Hematopoietic multipotent progenitor cell treated with erythropoietin and hydrocortisone succinate and interleukin-3 and kit ligand, for 17 days (in vitro differentiated cells): Measurements from ENCODE around the gene NCS1.
A peak's percentile ranks its signal among the peaks of the same experiment; 100 is the strongest.

Experiments used
- DNase-seq: peaks from one replicate; pipeline ENCODE4 v3.0.0-alpha.2; 2015; ENCODE audit warnings: low spot score

The NCS1 gene

DNA sequence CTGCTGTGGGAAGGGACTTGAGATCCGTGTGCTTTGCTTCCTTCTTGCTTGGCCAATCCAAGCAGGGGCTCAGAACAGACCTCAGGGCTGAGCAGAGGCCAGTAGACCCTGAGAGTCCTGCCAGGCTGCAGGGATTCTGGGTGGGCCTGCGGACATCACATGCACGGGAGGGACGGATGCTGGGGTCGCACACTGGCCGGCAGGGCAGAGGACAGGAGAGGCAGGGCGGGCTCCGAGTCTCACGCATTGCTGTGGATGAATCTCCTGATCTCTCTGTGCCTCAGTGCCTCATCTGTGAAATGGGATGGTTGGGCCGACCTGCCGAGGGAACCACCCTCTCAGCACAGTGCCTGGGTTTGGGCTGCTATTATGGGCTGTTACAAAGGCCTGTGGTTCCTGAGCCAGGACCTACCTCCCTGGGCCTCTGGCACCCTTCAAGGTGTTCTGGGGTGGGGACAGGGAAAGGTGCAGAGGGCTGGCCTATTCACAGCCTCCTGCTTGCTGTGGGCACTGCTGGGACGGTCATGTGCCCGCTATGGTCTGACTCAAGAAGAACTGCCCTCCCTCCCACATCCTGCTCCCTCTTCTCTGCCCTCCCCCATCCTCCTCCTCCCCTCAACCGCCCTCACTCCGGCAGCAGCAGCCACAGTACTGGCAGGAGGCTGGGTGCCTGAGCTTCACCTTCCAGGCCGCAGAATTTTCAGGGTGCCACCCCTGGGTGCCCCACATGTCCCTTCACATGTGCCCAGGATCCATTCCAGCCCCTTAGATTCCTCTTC lies 43.3 kb downstream of the NCS1 start:
- no peak for DNase-seq

DNA sequence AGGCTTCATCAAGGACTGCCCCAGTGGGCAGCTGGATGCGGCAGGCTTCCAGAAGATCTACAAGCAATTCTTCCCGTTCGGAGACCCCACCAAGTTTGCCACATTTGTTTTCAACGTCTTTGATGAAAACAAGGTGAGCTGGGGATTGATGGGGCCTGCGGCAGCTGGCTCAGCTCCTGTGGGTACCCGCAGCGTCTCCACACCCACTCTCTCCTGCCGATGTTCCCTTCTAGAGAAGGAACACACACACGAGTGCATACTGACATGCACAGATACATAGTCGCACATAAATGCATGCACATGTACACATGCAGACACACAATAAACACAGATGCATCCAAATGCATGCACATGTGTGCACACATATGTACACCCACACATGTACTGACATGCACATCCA lies 45.6 kb downstream of the NCS1 start:
- no peak for DNase-seq

DNA sequence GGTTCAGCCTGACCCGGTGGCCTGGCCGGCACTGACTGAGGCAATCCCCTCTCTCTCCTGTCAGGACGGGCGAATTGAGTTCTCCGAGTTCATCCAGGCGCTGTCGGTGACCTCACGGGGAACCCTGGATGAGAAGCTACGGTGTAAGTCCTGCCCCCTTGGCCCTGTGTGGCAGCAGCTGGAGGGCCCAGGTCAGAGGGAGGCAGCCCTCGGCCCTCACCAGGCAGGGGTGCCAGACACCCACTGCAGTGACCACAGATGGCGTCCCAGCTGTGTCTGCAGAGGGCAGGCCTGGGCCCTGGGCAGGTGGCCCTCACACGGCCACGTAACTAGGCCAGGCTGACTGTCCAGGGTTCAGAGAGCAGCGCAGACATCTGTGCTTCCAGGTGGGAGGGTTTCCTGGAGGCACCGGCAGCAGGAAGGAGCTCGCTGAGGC lies 47.5 kb downstream of the NCS1 start:
- no peak for DNase-seq

DNA sequence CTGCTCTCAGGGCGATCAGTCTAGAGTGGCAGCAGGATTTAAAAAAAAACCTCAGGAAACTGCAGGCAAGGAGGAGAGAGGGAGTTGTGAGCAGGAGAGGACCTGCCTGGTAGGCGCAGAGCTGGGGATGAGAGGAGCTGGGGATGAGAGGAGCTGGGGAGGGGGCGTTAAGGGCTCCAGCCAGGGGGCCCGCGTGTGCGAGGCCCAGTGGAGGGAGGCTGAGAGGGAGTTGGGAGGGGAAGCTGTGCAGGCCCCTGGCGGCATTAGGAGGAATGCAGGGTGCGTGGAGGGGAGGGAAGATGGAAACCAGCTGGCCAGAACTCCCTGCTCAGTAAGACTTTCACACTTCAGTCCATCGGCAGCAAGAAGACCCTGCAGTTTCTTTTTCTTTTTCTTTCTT lies 48.1 kb downstream of the NCS1 start:
- DNase-seq, result no peak

DNA sequence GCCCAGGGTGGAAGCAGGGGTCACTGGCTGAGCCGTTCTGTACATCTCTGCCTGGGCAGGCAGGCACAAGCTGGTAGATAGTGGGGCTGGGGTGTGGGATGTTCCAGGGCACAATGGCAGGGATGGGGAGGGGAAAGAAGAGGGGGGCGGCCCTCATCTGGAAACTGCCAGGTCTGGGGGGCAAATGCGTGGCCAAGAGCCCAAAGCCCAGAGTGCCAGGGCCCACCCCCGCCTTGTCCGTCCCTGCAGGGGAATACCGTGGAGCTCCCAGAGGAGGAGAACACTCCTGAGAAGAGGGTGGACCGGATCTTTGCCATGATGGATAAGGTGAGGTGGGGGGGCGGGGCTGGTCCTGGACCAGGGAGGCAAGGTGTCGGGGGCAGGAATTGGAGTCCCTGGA lies 50.6 kb downstream of the NCS1 start:
- DNase-seq, result no peak

DNA sequence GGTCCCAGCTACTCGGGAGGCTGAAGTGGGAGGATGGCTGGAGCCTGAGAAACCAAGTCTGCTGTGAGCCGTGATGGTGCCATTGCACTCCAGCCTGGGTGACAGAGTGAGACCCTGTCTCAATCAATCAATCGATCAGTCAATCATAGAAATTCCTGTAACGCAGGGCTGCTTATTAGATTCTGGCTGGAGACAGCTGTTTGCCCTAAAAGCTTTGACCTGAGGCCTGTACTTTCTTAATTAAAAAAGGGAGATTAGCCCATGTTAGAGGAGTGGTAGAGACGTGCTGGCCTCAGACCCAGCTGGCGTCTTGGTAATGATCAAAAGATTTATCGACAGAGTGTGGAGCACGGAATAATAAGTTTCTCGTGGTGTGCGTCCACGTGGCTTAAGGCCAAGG lies 52.9 kb downstream of the NCS1 start:
- DNase-seq, result no peak

DNA sequence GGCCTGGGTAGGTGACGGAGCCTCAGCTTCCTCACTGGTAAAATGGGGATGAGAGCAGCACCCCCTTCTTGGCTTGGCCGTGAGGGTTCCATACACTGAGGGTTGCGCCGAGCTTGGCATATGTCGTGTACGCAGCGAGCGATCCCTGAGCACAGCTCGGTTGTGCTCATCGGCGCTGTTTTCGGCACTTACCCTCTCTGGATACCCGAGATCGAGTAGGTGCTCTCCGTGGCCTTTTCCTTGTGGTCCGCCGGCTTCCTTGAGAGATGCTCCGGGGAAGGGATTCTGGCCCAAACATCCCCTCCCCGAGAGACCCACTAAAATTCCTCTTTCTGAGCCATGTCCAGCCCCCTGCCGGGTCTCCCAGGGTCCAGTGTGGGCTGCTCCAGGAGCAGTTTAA lies 53.4 kb downstream of the NCS1 start:
- DNase-seq, result no peak

DNA sequence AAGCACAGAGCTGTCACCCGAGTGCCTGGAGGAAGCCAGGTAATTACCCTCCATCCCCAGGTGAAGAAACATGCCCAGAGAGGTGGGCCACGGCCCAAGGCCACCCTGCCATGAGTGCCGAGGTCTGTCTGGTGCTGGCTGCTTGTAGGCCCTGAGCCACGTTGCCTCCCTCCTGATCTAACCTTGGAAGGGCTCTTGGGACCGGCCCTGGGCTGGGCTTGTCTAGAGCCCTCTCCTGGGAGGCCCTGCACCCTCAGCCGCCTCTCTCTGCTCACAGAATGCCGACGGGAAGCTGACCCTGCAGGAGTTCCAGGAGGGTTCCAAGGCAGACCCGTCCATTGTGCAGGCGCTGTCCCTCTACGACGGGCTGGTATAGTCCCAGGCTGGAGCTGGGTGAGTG lies 53.9 kb downstream of the NCS1 start:
- DNase-seq, result no peak

DNA sequence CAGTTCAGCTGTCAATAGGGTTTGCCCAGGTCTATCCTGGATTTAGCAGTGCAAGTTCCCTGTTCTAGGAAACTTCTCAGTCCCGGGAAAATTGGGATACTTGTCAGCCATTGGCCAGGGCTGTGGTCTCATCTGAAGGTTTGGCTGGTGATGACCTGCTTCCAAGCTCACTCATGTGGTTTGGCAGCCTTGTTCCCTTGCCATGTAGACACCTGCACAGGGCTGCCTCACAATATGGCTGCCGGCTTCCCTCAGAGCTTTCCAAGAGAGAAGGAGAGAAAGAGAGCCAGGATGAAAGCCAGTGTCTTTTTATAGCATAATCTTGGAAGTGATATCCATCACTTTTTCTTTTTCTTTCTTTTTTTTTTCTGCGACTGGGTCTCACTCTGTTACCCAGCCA lies 55.6 kb downstream of the NCS1 start:
- DNase-seq, result no peak

DNA sequence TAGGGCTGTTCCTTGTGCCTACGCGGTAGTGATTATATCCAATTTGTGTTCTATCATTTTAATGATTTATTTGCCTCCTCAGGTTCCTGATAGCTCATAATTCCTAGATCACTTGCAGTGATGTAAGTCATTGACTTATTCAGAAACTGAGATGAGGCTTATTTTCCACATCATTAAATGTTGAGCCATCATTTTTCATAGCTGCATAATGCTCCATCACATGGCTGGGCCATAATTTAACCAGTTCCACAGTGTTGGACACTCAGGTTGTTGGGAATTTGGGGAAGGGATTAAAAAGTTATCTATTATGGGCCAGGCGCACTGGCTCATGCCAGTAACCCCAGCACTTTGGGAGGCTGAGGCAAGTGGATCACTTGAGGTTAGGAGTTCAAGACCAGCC lies 57.6 kb downstream of the NCS1 start:
- DNase-seq, result no peak

DNA sequence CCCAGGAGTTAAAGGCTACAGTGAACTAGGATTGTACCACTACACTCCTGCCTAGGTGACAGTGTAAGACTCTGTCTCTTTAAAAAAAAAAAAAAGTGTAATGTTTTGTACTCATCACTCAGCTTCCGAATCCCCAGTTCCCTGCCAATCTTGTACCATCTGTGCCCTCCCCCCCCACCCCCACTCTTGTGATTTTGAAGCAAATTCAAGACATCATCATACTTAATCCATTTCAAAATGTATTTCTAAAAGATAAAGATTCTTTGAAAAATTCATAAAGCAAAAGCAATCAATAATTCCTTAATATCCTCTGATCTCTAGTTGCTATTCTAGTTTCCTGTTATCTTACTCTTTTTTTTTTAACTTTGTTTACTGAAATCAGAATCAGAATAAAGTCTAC lies 58.4 kb downstream of the NCS1 start:
- DNase-seq, result no peak

DNA sequence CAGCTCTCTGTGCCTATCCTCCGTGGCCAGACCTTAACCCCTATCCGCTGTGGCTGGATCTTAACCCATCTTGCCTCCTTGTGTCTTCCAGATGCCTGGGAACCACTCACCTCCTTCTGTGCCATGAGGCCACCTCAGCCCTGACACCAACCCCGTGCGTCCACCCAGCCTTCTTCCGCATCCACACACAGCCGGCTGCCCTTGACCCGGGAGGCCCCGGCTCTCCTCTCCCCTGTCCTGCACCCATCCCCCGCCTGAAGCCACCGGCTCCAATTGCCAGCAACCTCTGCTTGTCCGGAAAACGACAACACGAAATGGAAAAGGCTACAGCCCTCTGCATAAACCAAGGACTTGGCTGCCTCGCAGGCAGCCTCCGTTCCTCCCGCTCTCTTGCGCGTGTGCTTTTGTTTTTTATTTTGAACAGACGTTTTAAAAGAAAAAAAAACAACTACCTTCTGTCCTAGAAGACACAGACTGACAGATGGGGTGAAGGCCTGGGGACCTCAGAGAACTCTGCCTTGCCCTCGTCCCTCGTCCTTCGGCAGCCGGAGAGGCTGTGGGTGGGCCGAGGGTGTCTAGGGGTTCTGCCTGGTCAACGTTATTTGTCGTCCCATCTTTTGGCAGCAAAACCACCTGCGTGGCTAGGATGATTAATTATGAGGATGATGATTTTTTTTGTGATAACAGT lies 60.8 kb downstream of the NCS1 start:
- DNase-seq, result no peak

DNA sequence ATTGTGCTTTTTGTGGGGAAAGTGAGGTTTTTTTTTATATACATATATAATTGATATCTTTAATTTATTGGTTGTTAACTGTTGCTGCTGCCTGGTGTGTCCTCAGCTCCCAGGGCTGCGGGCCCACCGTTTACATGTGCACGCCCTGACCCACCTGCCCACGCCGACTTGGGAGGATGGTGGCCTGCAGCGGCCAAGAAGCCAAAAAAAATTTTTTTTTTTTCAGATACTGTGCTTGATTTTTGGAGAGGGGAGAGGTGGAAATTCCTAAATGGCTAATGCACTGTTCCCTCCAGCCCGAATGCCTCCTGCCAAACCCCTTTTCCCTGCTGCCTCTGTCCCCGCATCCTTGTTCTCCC lies 61.4 kb downstream of the NCS1 start:
- DNase-seq, result no peak

DNA sequence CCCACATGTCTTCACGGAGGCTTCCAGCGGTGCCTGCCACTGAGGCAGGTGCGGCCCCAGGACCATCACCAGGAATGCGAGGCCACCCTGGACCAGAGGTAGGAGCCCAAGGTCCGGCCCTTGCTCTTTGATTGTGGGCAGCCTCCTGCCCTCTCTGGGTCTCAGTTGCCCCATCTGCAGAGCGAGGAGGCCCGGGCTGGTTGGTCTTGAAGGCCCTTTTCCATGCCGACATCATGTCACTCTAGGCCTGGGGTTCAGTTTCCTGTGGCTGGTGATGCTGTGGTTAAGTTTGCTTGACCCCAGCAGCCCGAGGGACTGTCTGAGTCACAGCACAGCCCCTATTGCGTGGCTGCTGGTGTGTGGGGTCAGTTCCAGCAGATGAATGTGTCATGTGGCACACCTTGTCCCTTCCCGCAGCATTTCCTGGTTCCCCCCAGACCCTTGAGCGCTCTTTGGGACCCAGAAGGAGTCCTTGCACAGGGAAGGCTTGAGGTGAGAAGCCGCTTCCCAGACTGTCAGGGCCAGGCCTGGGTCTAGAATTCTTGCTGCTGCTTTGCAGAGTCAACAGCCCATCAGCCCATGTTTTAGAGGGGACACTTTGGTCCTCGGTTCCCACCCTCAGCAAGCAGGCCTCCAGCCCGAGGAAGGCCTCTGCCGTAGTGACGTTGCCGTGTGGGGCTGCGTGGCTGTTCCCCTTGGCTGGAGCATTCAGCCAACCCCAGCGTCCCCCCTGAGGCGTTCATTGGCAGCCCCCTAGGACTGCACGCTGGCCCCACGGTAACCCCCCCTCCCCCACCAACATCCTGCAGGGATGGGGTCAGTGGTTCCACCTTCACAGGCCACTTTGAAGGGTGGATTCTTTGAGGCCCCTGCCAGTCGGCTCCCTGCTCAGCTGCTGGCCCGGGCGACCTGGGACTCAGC lies 62.4 kb downstream of the NCS1 start:
- no peak for DNase-seq

DNA sequence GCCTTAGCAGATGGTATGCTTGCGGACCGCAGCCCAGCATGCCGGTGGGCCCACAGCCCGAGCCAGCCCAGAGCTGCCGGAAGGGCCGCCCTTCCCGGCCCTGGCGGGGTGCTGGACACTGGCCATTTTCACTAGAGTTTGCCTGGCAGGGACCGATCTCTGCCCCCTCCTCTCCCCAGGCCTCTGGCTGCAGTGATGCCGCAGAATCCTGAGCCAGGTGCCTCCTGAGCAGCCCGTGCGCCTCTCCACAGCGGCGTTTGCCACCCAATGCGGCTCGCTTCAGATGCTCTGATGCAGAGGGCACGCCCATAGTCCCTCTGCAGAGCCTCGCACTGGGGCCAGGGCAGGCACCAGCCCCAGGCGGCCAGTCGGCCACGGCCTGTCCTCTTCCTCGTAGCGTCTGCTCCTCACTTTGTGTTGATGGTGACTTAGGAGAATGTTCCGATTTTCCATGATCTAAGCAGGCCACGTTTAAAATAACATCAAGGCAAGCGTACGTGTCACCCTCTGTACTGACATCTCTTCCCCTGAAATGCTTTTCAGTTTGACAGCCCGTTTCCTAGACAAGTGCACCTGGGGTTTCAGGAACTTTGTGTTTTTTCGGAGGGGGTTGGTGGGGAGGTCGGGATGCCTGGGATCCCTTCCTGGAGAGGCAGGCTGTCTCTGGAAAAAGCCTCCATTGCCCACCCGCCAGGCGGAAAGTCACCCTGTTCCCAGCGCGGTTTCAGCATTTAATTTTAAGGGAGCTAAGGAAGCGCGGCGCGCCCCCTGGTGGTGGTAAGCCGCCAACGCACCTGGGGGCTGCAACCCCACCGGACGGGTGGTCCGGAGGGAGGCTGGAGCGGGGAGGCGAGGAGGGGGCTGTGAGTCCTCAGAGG lies 63.6 kb downstream of the NCS1 start:
- DNase-seq, result peak; percentile 78

DNA sequence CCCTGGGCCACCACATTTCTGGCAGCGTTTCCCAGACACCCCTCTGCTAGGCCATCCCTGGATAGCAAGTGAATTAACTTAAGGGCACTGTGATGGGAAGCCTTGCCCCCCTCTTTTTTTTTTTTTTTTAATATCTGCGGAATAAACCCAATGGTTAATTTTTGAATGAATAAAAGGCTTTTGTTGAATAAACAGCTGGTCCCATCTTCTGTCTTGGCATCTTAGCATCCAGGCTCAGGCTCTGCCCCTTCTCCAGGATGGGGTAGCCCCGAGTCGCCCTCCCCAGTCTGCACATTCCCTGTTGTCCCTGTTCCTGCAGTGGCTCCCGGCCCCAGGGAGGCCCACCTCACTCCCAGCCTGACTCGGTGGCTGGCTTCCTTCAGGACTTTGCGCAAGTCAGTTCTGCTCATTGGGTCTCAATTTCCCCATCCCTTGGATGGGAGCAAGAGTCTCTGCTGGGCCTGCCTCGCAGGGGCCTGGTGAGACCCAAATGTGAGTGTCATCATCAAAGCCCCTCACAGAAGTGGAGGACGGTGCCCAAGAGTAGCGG lies 64.3 kb downstream of the NCS1 start:
- no peak for DNase-seq

DNA sequence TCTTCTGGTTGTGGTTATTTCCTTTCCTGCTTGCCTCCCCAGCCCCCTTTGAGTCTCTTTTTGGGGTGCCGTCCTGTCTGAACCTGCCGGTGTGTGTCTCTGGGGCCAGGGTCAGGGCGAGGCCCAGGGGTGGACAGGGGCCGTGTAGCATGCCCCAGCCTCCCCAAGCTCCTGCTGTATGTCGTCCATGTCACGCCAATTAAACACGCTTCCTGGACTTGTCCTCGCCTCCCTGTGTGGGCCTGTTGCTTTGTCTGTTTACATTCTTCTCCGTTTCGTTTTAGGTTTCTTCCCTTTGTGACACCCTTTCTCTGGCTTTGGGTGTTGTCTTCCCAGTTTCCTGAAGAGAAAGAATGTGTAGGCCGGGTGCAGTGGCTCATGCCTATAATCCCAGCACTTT lies 64.9 kb downstream of the NCS1 start:
- no peak for DNase-seq

DNA sequence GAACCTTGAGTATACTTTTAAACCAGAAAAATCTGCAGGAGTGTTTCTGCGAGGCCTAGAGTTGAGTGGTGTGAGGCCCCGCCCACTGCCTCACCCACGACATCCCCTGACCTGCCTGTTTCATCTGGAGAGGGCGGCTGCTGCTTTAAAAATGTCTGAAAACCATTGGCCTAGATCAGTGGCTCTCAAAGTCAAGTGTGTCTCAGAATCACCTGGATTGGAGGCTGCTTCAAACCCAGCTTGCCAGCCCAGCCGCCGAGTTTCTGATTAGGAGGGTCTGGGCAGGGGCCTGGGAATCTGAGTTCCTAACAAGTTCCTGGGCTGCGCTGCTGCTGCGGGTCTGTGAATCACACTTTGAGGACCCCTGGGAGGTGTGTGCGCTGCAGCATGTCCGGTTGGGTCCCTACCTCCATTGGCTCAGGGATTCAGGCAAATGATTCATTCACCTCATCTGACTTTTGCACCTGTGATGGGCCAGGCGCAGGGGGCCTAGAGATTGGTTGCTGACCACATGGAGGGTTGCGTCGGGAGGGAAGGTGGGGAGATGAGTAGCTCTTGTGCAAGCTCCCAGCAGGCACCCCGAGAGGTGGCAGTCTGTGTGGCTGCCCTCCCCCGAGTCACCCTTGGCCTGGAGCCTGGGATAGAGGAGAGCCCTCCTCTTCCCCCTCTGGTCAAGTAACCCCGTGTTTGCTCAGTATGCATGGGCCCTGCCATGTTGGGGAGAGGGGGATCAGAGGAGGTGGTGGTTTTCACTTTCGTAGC lies 65.7 kb downstream of the NCS1 start:
- no peak for DNase-seq

DNA sequence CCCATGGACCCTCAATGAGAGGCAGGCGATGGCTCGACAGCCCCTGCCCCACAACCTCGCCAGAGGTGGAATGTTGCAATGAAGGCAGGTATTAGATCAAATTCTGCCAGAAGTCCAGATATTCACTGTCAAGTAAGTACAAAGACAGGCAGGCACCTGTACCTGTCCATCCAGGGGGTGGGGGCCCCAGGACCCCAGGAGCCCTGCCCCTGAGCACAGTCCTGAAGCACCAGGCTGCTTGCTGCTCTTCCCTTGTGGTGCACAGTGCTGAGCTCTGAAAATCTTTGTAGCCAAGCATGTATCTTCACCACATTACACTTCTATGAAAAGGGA lies 67.1 kb downstream of the NCS1 start:
- DNase-seq, result no peak

DNA sequence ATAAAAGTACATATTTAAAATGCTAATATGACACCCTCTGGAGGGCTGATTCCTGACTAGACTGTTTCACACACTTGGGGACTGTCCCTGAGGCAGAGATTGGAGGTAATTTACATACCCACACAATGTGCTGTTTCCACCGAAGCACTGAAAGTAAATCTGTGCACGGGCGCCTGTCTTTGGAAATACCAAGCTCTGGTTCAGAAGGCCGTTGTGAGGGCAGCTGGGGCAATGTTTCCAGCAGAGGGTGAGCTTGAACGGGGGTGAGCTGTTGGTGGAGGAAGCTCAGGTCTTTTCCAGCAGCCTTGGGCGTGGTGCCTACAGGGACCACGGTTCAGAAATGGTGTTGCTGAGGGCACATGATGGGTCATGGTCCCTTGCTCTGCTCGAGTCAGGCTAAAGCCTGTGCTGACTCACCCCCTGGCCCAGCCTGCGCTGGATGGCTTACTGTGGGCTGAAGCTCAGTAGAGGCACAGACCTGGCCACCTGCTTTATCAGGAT lies 67.6 kb downstream of the NCS1 start:
- DNase-seq, result peak; percentile 14
